GM23338 (cell line): Measurements from ENCODE around the gene E2F6. TPM values are rescaled to one million over a fixed set of nuclear protein-coding genes. Genes with fewer than 3 reads are reported as not detected.

Experiments used
- ATAC-seq: fragments of 200-7000 bp; cut with Tn5 transposase; 3 replicates; pipeline ENCODE4 v1.9.1; 2020
- DNase-seq: peaks from one replicate; pipeline ENCODE4 v3.0.0-alpha.2; 2015; ENCODE audit warnings: low spot score
- H2AFZ ChIP-seq: fragments of 200-600 bp; sonication (generic); 2 replicates; pipeline ENCODE4 v1.8.0; 2016; ENCODE audit warnings: antibody characterized with exemption, mild to moderate bottlenecking, moderate library complexity
- H3F3A ChIP-seq: fragments of 200-600 bp; sonication (generic); replicated peaks from 2 replicates; pipeline ENCODE4 v1.8.0; 2017; ENCODE audit warnings: antibody characterized with exemption, mixed run types, low read depth
- H3K27ac ChIP-seq: fragments of 200-600 bp; sonication (generic); 2 replicates; pipeline ENCODE4 v1.6.1; 2016; ENCODE audit warnings: low read depth
- H3K27me3 ChIP-seq: fragments of 200-600 bp; sonication (generic); 2 replicates; pipeline ENCODE4 v1.8.0; 2016; ENCODE audit warnings: mild to moderate bottlenecking, mixed run types, moderate library complexity; ENCODE audit not compliant: insufficient read depth
- H3K36me3 ChIP-seq: fragments of 200-600 bp; sonication (generic); 2 replicates; pipeline ENCODE4 v1.8.0; 2016; ENCODE audit warnings: mild to moderate bottlenecking; ENCODE audit not compliant: insufficient read depth
- H3K4me1 ChIP-seq: fragments of 200-600 bp; sonication (generic); 2 replicates; pipeline ENCODE4 v1.8.0; 2016; ENCODE audit warnings: mild to moderate bottlenecking, moderate library complexity; ENCODE audit not compliant: insufficient read depth
- H3K4me2 ChIP-seq: fragments of 200-600 bp; sonication (generic); 2 replicates; pipeline ENCODE4 v1.7.1; 2017; ENCODE audit warnings: mixed run types
- H3K4me3 ChIP-seq: fragments of 200-600 bp; sonication (generic); 2 replicates; pipeline ENCODE4 v1.6.1; 2016; ENCODE audit warnings: mixed run types
- H3K79me2 ChIP-seq: fragments of 200-600 bp; sonication (generic); replicated peaks from 2 replicates; pipeline ENCODE4 v1.8.0; 2017; ENCODE audit warnings: mild to moderate bottlenecking; ENCODE audit not compliant: insufficient read depth
- H3K9me2 ChIP-seq: fragments of 200-600 bp; sonication (generic); 2 replicates; pipeline ENCODE4 v1.8.0; 2017; ENCODE audit not compliant: insufficient read depth
- H4K20me1 ChIP-seq: fragments of 200-600 bp; sonication (generic); replicated peaks from 2 replicates; pipeline ENCODE4 v1.8.0; 2017; ENCODE audit warnings: mild to moderate bottlenecking; ENCODE audit not compliant: insufficient read depth
- H3K27ac Mint-ChIP-seq: 2 replicates; pipeline ENCODE4 v1.8.0; 2020; ENCODE audit warnings: inconsistent platforms, mild to moderate bottlenecking, moderate library complexity, mixed read lengths
- H3K27me3 Mint-ChIP-seq: 3 replicates; pipeline ENCODE4 v1.8.0; 2022; ENCODE audit warnings: low read depth, mild to moderate bottlenecking, moderate library complexity, mixed read lengths, inconsistent platforms; ENCODE audit not compliant: insufficient read depth, poor library complexity
- H3K36me3 Mint-ChIP-seq: 3 replicates; pipeline ENCODE4 v1.8.0; 2021; ENCODE audit warnings: low read depth, mild to moderate bottlenecking, inconsistent platforms, moderate library complexity, mixed read lengths
- H3K4me1 Mint-ChIP-seq: 3 replicates; pipeline ENCODE4 v1.8.0; 2020; ENCODE audit warnings: mild to moderate bottlenecking, inconsistent platforms, mixed read lengths
- H3K4me3 Mint-ChIP-seq: 3 replicates; pipeline ENCODE4 v1.8.0; 2021; ENCODE audit warnings: moderate library complexity, mild to moderate bottlenecking, inconsistent platforms, mixed read lengths
- H3K9me3 Mint-ChIP-seq: 3 replicates; pipeline ENCODE4 v1.8.0; 2020; ENCODE audit warnings: moderate library complexity, mild to moderate bottlenecking, inconsistent platforms, mixed read lengths
- CREB1 ChIP-seq: fragments of 250-450 bp; sonication (Bioruptor Pico); IDR thresholded peaks from 2 replicates; pipeline ENCODE4 v1.5.0; 2020; ENCODE audit warnings: low read depth, mild to moderate bottlenecking, moderate library complexity
- CTCF ChIP-seq, 2 experiments: fragments of 200-600 bp in 1 of 2; sonication (generic) in 1 of 2; conservative IDR thresholded peaks; 2 replicates each; pipeline versions ENCODE4 v1.5.1 to v1.6.1; 2016 to 2017; ENCODE audit warnings: antibody characterized with exemption in 2 of 2, low read depth in 2 of 2, mild to moderate bottlenecking in 2 of 2, moderate library complexity in 1 of 2
- EZH2 ChIP-seq: fragments of 200-600 bp; sonication (generic); IDR thresholded peaks from one replicate; pipeline ENCODE4 v1.8.0; 2017; ENCODE audit warnings: antibody characterized with exemption, mild to moderate bottlenecking, low read depth; ENCODE audit not compliant: unreplicated experiment
- EZH2phosphoT487 ChIP-seq: fragments of 200-600 bp; sonication (generic); IDR thresholded peaks from one replicate; pipeline ENCODE4 v1.8.1; 2018; ENCODE audit warnings: antibody characterized with exemption; ENCODE audit not compliant: unreplicated experiment
- JUNB ChIP-seq: IDR thresholded peaks from one replicate; pipeline ENCODE4 v1.6.1; 2016; ENCODE audit warnings: antibody characterized with exemption; ENCODE audit not compliant: unreplicated experiment
- NANOG ChIP-seq: IDR thresholded peaks from 2 replicates; pipeline ENCODE4 v1.6.1; 2016; ENCODE audit warnings: antibody characterized with exemption, borderline replicate concordance
- POLR2AphosphoS5 ChIP-seq: IDR thresholded peaks from 2 replicates; pipeline ENCODE4 v1.6.1; 2016; ENCODE audit warnings: antibody characterized with exemption, low read depth
- STAT1 ChIP-seq: IDR thresholded peaks from one replicate; pipeline ENCODE4 v1.6.1; 2016; ENCODE audit warnings: antibody characterized with exemption; ENCODE audit not compliant: unreplicated experiment
- ZNF114 ChIP-seq: fragments of 250-450 bp; sonication (Bioruptor Pico); IDR thresholded peaks from 2 replicates; pipeline ENCODE4 v1.5.0; 2020; ENCODE audit warnings: mild to moderate bottlenecking, moderate library complexity
- ZNF331 ChIP-seq: fragments of 250-450 bp; sonication (Bioruptor Pico); IDR thresholded peaks from 2 replicates; pipeline ENCODE4 v1.5.0; 2020; ENCODE audit warnings: low read depth, mild to moderate bottlenecking, moderate library complexity
- ZNF462 ChIP-seq: fragments of 250-450 bp; sonication (Bioruptor Pico); IDR thresholded peaks from 2 replicates; pipeline ENCODE4 v1.5.0; 2020; ENCODE audit warnings: mild to moderate bottlenecking, moderate library complexity
- polyA plus RNA-seq: library from polyadenylated mRNA; unstranded; fragments of >200 nt; fragmentation: Nextera tagmentation; extraction: Ambion mirVana; gene quantifications from 2 replicates; pipeline ENCODE4 v1.2.1, GENCODE V29; 2016
- total RNA-seq: library from RNA; depleted of rRNA; stranded (reverse); fragments of >200 nt; shearing (Covaris generic); gene quantifications from 2 replicates; pipeline ENCODE4 v1.2.3, GENCODE V29; 2014
- TF ChIP-seq, protein P1 (sequence below): IDR thresholded peaks from 2 replicates; pipeline ENCODE4 v1.6.1; 2016; ENCODE audit warnings: antibody characterized with exemption
- TF ChIP-seq, protein P2 (sequence below): IDR thresholded peaks from one replicate; pipeline ENCODE4 v1.6.1; 2018; ENCODE audit warnings: antibody characterized with exemption; ENCODE audit not compliant: unreplicated experiment

Gene E2F6
- total and polyA plus RNA-seq, 2 experiments from 2014 or later: 16.9 to 20.7 TPM

GRCh38 chr2:11457935-11458334 lies 8.0 kb downstream of the E2F6 start:
- H3K27me3 ChIP-seq: no peaks in the 10 kb centered on the region
- DNase-seq (no peak), ATAC-seq (no peak)
- Mint-ChIP-seq H3K27ac (no peak overlapping the region), H3K4me1 (peaks cover 26% of the 10 kb centered on the region), H3K27me3 (no peaks in the 10 kb centered on the region), H3K4me3 (no peak overlapping the region), H3K9me3 (no peaks in the 10 kb centered on the region), H3K36me3 (peaks cover 20% of the 10 kb centered on the region; the same call in 2 of the 3 replicates)
- H3K4me1 ChIP-seq: no peaks in the 10 kb centered on the region
- no peak overlapping the region for H2AFZ ChIP-seq
- no peaks in the 10 kb centered on the region for H3K36me3 ChIP-seq
- no peak overlapping the region for H3K4me3 ChIP-seq
- peaks cover 20% of the 10 kb centered on the region for H4K20me1 ChIP-seq
- H3K9me2 ChIP-seq: no peaks in the 10 kb centered on the region
- H3K27ac ChIP-seq: no peak overlapping the region
- no peaks in the 10 kb centered on the region for H3F3A ChIP-seq
- peaks cover 91% of the 10 kb centered on the region for H3K79me2 ChIP-seq
- H3K4me2 ChIP-seq: no peak overlapping the region
- TF ChIP-seq NANOG: no peak
- TF ChIP-seq ZNF331 (CRISPR knock-in tag): no peak
- no peak for TF ChIP-seq EZH2
- no peak for TF ChIP-seq JUNB
- no peak for TF ChIP-seq ZNF462
- no peak for TF ChIP-seq STAT1
- TF ChIP-seq CTCF (conservative IDR thresholded peaks at IDR 0.05; ENCODE audit: low read depth in 2 of 2): no peak
- no peak for TF ChIP-seq CREB1 (CRISPR knock-in tag)
- TF ChIP-seq, protein P1, sequence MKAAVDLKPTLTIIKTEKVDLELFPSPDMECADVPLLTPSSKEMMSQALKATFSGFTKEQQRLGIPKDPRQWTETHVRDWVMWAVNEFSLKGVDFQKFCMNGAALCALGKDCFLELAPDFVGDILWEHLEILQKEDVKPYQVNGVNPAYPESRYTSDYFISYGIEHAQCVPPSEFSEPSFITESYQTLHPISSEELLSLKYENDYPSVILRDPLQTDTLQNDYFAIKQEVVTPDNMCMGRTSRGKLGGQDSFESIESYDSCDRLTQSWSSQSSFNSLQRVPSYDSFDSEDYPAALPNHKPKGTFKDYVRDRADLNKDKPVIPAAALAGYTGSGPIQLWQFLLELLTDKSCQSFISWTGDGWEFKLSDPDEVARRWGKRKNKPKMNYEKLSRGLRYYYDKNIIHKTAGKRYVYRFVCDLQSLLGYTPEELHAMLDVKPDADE: no peak
- TF ChIP-seq, protein P2, sequence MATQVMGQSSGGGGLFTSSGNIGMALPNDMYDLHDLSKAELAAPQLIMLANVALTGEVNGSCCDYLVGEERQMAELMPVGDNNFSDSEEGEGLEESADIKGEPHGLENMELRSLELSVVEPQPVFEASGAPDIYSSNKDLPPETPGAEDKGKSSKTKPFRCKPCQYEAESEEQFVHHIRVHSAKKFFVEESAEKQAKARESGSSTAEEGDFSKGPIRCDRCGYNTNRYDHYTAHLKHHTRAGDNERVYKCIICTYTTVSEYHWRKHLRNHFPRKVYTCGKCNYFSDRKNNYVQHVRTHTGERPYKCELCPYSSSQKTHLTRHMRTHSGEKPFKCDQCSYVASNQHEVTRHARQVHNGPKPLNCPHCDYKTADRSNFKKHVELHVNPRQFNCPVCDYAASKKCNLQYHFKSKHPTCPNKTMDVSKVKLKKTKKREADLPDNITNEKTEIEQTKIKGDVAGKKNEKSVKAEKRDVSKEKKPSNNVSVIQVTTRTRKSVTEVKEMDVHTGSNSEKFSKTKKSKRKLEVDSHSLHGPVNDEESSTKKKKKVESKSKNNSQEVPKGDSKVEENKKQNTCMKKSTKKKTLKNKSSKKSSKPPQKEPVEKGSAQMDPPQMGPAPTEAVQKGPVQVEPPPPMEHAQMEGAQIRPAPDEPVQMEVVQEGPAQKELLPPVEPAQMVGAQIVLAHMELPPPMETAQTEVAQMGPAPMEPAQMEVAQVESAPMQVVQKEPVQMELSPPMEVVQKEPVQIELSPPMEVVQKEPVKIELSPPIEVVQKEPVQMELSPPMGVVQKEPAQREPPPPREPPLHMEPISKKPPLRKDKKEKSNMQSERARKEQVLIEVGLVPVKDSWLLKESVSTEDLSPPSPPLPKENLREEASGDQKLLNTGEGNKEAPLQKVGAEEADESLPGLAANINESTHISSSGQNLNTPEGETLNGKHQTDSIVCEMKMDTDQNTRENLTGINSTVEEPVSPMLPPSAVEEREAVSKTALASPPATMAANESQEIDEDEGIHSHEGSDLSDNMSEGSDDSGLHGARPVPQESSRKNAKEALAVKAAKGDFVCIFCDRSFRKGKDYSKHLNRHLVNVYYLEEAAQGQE: no peak
- TF ChIP-seq EZH2phosphoT487: no peak
- no peak for TF ChIP-seq ZNF114
- no peak for TF ChIP-seq POLR2AphosphoS5
